OCI-LY1 (cell line): ENCODE data around the gene ERCC8.

Source experiments
- CTCF ChIP-seq: fragments of 200-600 bp; sonication (generic), shearing (Covaris generic); IDR thresholded peaks from 2 replicates; pipeline ENCODE4 v1.5.1; 2017; ENCODE audit warnings: mild to moderate bottlenecking, antibody characterized with exemption, low read length, moderate library complexity, mixed read lengths
- EZH2 ChIP-seq: fragments of 200-600 bp; sonication (generic), shearing (Covaris generic); IDR thresholded peaks from 2 replicates; pipeline ENCODE4 v1.8.0; 2017; ENCODE audit warnings: borderline replicate concordance, mixed run types, mild to moderate bottlenecking, antibody characterized with exemption, low read length, moderate library complexity, mixed read lengths

- TF ChIP-seq CTCF (no peak), EZH2 (no peak)
Measured at GRCh38 chr5:60835554-60835953, 109.3 kb downstream of the ERCC8 start.
